Jurkat, Clone E6-1 (cell line): ENCODE data around the gene UBFD1.
A peak's percentile ranks its signal among the peaks of the same experiment; 100 is the strongest.
"Not testable (repeated sequence)": the region's sequence is repeated elsewhere in the genome, so short reads cannot be mapped to it uniquely, and the experiment has no call there.

Source experiments
- DNase-seq: peaks from one replicate; pipeline ENCODE4 v3.0.0-alpha.2; 2011; ENCODE audit warnings: low read depth, low spot score
- H3K4me3 ChIP-seq: 2 replicates; pipeline ENCODE4 v1.5.1; 2011; ENCODE audit warnings: mild to moderate bottlenecking, low read length, control low read depth, moderate library complexity

UBFD1 gene

DNA sequence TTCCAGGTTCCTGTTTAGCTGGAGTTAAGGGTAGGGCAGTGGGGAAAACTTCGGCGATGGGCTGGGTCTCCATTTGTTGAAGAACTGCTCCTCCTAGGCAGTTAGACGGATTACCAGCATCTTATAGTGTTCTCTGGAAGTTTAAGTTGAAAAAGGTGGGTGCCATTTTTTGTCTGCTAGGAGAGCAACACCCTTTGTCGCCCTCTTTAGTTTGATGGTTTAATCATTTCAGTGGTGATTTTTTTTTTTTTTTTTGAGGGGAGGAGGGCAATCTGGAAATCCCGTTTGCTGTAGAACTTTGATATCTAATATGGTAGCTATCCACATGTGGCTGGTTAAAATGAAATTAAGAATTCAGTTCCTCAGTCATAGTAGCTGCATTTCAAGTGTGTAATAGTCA lies 4.1 kb downstream of the UBFD1 start:
- H3K4me3 ChIP-seq, result no peak overlapping the region
- DNase-seq, result no peak

- no peak overlapping the region for H3K4me3 ChIP-seq
- DNase-seq, result no peak
These were observed 5.0 kb downstream of the UBFD1 start for GRCh38 chr16:23562505-23562904.

DNA sequence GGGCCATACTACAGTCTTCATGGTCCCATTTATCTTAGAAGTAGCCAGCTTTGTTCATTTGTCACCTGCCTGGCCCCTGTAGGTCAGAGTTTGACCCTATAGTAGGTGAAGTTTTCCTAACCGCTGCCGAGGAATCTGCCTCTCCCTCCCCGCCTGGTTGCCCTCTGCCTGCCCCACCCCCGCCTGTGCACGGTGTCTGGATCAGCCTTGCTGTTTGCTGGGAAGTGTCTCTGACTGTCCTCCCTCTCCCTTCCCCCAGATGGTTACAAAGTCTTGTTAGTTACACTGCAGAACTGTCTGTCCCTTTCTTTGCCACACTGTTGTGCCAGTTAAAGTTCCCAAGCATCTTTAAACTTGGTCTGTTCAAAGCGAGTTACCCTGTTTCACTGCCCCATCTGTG lies 5.7 kb downstream of the UBFD1 start:
- H3K4me3 ChIP-seq, result no peak overlapping the region
- no peak for DNase-seq

GRCh38 chr16:23564575-23565363 lies 7.2 kb downstream of the UBFD1 start:
- H3K4me3 ChIP-seq, result no peak overlapping the region
- DNase-seq, result no peak

- no peak overlapping the region for H3K4me3 ChIP-seq
- no peak for DNase-seq
These were observed 9.2 kb downstream of the UBFD1 start for GRCh38 chr16:23566724-23567123.

- no peak overlapping the region for H3K4me3 ChIP-seq
- DNase-seq, result no peak
These were observed 10.1 kb downstream of the UBFD1 start for GRCh38 chr16:23567602-23568001.

DNA sequence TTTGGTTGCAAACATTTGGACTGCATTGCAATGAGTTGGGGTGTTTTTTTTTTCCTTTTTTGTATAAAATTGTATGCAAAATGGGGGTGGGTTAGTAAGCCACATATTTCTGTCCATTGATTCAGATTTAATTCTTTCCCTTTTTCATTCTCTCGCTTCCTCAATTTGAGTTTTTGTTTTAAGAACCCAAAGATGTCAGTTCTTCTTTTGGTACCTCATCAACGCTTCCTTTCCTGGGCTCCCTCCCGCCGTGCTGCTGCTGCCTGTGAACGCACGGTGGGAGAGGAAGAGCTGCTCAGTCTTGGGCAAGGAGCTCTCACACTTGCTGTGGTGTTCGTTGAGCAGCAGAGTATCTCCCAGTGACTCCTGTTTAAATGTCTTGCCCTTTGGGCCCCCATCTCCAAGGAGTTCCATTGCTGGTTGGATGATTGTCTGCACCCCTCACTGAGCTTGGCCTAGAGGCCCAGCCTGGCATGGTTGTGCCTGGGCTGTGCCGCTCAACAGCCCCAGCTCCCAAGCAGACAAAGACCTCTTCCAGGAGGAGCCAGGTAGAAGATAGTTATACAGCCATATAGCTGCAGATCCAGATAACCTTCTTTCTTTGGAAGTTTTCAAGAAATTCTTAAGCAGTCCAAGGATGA lies 13.6 kb downstream of the UBFD1 start:
- DNase-seq, result no peak
- no peak overlapping the region for H3K4me3 ChIP-seq

DNA sequence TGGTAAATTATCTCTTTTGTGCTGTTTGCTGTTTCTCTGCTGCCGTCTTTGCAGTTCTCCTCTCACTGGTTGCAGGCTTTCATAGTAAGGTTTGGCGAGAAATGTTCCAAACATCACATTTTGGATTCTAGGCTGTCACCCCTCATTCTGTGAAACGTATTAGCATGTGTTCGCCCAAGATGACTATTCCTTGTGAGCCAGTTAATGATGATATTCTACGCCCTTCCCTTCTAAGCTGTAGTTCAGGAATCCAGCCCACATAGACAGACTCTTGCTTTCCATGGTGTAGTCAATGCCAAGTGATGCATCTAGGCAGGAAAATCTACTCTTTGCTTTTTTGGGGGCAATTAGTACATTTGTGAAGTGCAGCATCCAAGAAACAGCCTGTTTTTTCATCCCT lies 14.4 kb downstream of the UBFD1 start:
- no peak for DNase-seq
- no peak overlapping the region for H3K4me3 ChIP-seq

GRCh38 chr16:23572394-23572793 lies 14.9 kb downstream of the UBFD1 start:
- DNase-seq, result no peak
- no peak overlapping the region for H3K4me3 ChIP-seq

DNA sequence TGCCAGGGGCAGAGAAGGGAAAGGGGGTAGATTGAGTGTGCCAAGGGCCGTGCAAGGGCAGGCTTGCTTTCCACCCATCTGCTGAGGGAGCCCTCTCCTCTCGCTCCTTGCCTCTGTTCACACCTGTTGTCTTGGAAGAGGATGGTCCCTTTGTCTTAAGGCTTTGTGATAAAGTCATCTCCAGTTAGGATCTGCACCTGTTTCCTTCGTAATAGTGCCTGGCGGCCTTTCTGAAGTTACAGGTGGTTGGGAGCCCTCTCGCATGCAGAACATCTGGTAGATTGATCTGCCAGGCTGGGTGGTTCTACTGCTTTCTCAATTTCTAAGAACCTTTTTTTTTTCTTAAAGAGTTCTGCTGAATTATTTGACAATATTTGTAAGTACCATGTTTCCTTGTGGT lies 16.3 kb downstream of the UBFD1 start:
- no peak overlapping the region for H3K4me3 ChIP-seq
- peak; percentile 32 for DNase-seq

DNA sequence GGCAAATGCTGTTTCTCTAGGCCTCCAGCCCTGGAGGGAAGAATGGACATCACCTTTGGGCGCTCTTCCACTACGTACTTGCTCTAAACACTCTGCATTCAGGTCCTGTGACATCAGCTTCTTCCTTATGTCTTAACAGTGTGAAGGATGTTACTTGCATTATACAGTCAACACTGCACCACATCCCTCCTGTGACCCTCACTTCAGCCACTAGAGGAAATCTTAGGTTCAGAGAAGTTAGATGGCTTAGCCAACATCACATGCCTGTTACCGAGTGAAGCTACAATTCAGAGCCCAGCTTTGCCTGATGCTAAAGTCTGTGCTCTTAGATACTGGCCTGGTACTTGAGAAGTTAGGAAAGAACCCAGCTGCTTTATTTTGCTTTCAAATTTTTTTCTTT lies 18.3 kb downstream of the UBFD1 start:
- H3K4me3 ChIP-seq, result no peak overlapping the region
- DNase-seq, result peak; percentile 19

- no peak overlapping the region for H3K4me3 ChIP-seq
- no peak for DNase-seq
These were observed 20.0 kb downstream of the UBFD1 start for GRCh38 chr16:23577493-23577892.

- no peak for DNase-seq
- H3K4me3 ChIP-seq, result no peak overlapping the region
These were observed 20.7 kb downstream of the UBFD1 start for GRCh38 chr16:23578101-23578830.

GRCh38 chr16:23579371-23579770 lies 21.8 kb downstream of the UBFD1 start:
- H3K4me3 ChIP-seq, result no peak overlapping the region
- no peak for DNase-seq

DNA sequence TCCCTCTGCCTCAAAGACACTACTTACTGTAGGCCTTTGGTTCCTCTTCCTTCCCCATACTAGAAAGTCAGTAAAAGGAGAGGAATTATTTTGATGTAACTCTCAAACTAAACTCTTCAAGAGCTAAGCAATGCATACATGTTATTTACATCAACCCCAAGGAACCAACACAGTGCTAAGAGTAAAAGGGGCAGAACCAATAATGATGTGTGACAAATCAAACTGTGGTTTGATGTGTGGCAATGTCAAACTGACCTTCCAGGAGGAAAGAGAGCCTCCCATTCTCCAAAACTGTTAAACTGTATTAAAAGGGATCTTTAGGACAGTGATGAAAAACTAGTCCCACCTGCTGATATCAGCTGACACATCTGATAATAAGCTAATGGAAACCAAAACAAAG lies 22.9 kb downstream of the UBFD1 start:
- H3K4me3 ChIP-seq, result no peak overlapping the region
- no peak for DNase-seq

GRCh38 chr16:23581764-23582163 lies 24.2 kb downstream of the UBFD1 start:
- H3K4me3 ChIP-seq, result no peak overlapping the region
- DNase-seq, result no peak

GRCh38 chr16:23583271-23583670 lies 25.7 kb downstream of the UBFD1 start:
- DNase-seq, result not testable (repeated sequence)

GRCh38 chr16:23584186-23585076 lies 26.9 kb downstream of the UBFD1 start:
- H3K4me3 ChIP-seq, result no peak overlapping the region
- no peak for DNase-seq

More at GRCh38 chr16:23583271-23583670, 25.7 kb downstream of the UBFD1 start:
- not testable (repeated sequence) for H3K4me3 ChIP-seq

GRCh38 chr16:23587726-23588125 lies 30.2 kb downstream of the UBFD1 start:
- H3K4me3 ChIP-seq, result no peak overlapping the region
- DNase-seq, result no peak
